Measurements from ENCODE around the gene NFXL1.

Gene NFXL1

DNA sequence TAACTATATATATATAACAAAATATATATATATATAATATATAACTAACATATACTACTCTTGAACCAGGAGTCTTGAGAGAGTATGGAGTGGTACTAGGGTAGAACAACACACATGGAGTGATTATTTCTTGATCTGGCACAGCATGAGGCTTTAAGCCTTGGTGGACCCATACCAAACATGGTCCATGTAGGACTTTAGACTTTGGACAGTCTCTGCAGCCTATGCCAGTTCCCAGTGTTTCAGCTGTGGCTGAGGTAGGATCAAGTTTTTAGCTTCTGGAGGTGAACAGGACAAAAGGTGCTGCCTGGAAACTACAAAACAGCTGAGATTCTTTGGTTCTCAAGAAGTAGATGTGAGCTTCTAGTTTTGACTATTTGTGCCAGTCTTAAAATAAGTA is 97.1 kb downstream of the NFXL1 start:
- no peak for DNase-seq (ENCODE audit: low read depth)
- H3K4me3 ChIP-seq (ENCODE audit: low read depth, low read length), result no peak overlapping the region
- TF ChIP-seq POLR2A (IDR thresholded peaks at IDR 0.05; ENCODE audit: extremely low read depth, insufficient read length), result no peak
- TF ChIP-seq, protein P1, sequence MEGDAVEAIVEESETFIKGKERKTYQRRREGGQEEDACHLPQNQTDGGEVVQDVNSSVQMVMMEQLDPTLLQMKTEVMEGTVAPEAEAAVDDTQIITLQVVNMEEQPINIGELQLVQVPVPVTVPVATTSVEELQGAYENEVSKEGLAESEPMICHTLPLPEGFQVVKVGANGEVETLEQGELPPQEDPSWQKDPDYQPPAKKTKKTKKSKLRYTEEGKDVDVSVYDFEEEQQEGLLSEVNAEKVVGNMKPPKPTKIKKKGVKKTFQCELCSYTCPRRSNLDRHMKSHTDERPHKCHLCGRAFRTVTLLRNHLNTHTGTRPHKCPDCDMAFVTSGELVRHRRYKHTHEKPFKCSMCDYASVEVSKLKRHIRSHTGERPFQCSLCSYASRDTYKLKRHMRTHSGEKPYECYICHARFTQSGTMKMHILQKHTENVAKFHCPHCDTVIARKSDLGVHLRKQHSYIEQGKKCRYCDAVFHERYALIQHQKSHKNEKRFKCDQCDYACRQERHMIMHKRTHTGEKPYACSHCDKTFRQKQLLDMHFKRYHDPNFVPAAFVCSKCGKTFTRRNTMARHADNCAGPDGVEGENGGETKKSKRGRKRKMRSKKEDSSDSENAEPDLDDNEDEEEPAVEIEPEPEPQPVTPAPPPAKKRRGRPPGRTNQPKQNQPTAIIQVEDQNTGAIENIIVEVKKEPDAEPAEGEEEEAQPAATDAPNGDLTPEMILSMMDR (IDR thresholded peaks at IDR 0.05; ENCODE audit: low read depth, low read length), result no peak
- no peak for TF ChIP-seq MYC (IDR thresholded peaks at IDR 0.05; ENCODE audit: low read depth, low read length)
- TF ChIP-seq, protein P2, sequence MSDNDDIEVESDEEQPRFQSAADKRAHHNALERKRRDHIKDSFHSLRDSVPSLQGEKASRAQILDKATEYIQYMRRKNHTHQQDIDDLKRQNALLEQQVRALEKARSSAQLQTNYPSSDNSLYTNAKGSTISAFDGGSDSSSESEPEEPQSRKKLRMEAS (IDR thresholded peaks at IDR 0.05; ENCODE audit: low read depth, low read length), result no peak

DNA sequence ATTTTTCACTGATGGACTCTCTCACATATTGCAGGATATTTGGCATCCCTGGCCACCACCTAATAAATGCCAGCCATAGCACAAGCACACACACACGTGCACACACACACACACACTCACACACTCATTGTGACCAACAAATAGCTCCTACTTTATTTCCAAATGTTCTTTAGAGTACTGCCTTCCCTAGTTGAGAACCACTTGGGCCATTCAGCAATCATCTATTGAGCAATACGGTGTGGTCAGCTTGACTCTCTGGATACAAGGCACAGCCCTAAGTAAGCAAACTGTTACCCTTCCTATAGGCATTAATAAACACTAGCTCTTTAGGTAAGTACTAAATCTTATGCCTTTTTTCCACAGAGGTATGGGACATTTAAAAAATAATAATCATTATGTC is 97.6 kb downstream of the NFXL1 start:
- TF ChIP-seq, protein P2 (IDR thresholded peaks at IDR 0.05; ENCODE audit: low read depth, low read length), result no peak
- TF ChIP-seq POLR2A (IDR thresholded peaks at IDR 0.05; ENCODE audit: extremely low read depth, insufficient read length) (no peak), MYC (IDR thresholded peaks at IDR 0.05; ENCODE audit: low read depth, low read length) (no peak)
- TF ChIP-seq, protein P1 (IDR thresholded peaks at IDR 0.05; ENCODE audit: low read depth, low read length), result no peak
- no peak overlapping the region for H3K4me3 ChIP-seq (ENCODE audit: low read depth, low read length)
- peak; percentile 28 for DNase-seq (ENCODE audit: low read depth)

DNA sequence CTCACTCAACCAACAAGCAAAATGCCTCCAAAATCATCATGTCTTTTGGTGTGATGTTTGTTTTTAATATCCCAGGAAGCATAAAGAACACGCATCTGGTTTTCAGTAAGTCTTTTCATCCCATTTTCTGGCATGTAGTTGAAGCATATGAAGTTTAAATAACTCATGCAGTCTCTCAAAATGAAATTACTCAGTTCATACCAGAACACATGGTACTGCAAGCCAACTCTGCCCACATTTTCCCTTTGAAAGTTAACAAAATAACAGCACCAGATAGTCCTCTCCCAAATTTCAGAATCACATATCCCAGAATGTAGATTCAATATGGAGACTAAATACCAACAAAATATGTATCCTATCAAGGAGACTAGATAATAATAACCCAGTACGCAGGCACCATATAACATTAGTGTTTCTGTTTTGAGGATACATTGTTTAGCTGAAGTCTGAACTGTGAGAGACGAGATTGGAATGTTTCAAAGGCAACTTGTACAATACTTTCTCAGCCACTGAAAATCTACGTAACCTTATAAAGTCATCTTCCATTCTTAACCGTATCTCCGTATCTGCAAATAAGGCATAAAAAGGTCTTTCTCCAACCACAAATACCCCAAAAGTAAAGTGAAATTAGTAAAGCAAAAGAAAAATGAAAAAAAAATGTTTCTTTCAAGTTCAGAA is 99.6 kb downstream of the NFXL1 start:
- H3K4me3 ChIP-seq (ENCODE audit: low read depth, low read length), result no peak overlapping the region
- TF ChIP-seq, protein P1 (IDR thresholded peaks at IDR 0.05; ENCODE audit: low read depth, low read length), result no peak
- no peak for TF ChIP-seq MYC (IDR thresholded peaks at IDR 0.05; ENCODE audit: low read depth, low read length)
- no peak for TF ChIP-seq POLR2A (IDR thresholded peaks at IDR 0.05; ENCODE audit: extremely low read depth, insufficient read length)
- TF ChIP-seq, protein P2 (IDR thresholded peaks at IDR 0.05; ENCODE audit: low read depth, low read length), result no peak
- no peak for DNase-seq (ENCODE audit: low read depth)

DNA sequence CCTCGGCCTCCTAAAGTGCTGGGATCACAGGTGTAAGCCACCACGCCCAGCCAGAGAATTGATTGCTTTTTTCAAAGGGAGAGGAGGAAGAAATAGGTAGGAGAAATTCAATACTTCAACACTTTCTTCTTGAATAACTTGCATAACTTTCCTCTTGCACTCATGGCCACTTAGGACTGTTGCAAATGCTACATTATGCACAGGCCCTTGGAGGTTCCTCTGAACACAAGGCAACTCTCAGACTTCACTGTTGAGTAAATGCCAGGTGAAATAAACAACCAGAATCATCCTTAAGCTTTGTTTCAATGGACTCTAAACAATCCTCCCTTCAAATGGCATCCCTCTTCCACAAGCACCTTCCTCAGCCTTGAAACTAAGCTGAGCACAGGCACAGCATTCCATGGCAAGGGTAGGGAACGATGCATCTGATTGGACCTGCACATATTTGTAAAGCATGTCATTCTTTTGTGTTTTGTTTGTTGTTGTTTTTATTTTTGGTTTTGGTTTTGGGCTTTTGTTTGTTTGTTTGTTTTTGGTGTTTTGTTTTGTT is 104.7 kb downstream of the NFXL1 start:
- H3K4me3 ChIP-seq (ENCODE audit: low read depth, low read length), result no peak overlapping the region
- TF ChIP-seq, protein P1 (IDR thresholded peaks at IDR 0.05; ENCODE audit: low read depth, low read length), result no peak
- no peak for TF ChIP-seq POLR2A (IDR thresholded peaks at IDR 0.05; ENCODE audit: extremely low read depth, insufficient read length)
- TF ChIP-seq, protein P2 (IDR thresholded peaks at IDR 0.05; ENCODE audit: low read depth, low read length), result no peak
- no peak for TF ChIP-seq MYC (IDR thresholded peaks at IDR 0.05; ENCODE audit: low read depth, low read length)
- DNase-seq (ENCODE audit: low read depth), result no peak

DNA sequence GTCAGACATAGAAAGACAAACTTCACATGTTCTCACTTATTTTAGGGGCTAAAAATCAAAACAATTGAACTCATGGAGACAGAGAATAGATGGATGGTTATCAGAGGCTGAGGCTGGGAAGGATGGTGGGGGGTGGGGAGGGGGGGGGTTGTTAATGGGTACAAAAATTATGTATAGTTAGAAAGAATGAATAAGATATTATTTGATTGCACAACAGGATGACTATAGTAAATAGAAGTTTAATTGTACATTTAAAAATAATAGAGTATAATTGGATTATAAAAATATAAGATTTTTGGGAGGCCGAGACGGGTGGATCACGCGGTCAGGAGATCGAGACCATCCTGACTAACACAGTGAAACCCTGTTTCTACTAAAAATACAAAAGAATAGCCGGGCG is 109.8 kb downstream of the NFXL1 start:
- DNase-seq (ENCODE audit: low read depth), result no peak
- TF ChIP-seq MYC (IDR thresholded peaks at IDR 0.05; ENCODE audit: low read depth, low read length) (no peak), POLR2A (IDR thresholded peaks at IDR 0.05; ENCODE audit: extremely low read depth, insufficient read length) (no peak)
- TF ChIP-seq, protein P2 (IDR thresholded peaks at IDR 0.05; ENCODE audit: low read depth, low read length), result no peak
- TF ChIP-seq, protein P1 (IDR thresholded peaks at IDR 0.05; ENCODE audit: low read depth, low read length), result no peak
- H3K4me3 ChIP-seq (ENCODE audit: low read depth, low read length), result no peak overlapping the region
